ENCODE results near the gene CES2.

DNA sequence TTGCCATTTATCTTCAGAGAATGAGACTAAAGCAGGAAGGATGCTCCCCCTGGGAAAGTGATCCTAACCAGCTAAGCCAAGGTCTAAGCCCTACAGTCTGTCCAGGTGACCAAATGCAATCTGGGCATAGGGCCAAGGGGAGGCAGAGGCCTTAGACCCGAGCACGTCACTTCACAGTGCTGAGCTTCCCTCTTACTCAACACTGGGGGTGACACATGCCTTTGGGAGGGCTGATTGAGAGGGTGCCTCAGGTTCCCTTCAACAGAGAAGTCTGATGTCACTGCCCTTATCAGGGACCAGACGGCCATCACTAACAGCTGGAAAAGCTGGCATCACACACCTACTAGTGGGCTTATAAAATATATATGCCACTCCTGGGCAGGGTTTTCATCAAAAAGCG, 5.1 kb upstream of the CES2 start:
- TF ChIP-seq ZFX (IDR thresholded peaks at IDR 0.05) (no peak), SIN3A (IDR thresholded peaks at IDR 0.05; ENCODE audit: low read depth) (no peak), POLR2A (IDR thresholded peaks at IDR 0.05; ENCODE audit: borderline replicate concordance, extremely low read depth, insufficient read depth, insufficient read length) (no peak), JUND (IDR thresholded peaks at IDR 0.05) (no peak), EZH2 (IDR thresholded peaks at IDR 0.05) (no peak)
- TF ChIP-seq, protein P1, sequence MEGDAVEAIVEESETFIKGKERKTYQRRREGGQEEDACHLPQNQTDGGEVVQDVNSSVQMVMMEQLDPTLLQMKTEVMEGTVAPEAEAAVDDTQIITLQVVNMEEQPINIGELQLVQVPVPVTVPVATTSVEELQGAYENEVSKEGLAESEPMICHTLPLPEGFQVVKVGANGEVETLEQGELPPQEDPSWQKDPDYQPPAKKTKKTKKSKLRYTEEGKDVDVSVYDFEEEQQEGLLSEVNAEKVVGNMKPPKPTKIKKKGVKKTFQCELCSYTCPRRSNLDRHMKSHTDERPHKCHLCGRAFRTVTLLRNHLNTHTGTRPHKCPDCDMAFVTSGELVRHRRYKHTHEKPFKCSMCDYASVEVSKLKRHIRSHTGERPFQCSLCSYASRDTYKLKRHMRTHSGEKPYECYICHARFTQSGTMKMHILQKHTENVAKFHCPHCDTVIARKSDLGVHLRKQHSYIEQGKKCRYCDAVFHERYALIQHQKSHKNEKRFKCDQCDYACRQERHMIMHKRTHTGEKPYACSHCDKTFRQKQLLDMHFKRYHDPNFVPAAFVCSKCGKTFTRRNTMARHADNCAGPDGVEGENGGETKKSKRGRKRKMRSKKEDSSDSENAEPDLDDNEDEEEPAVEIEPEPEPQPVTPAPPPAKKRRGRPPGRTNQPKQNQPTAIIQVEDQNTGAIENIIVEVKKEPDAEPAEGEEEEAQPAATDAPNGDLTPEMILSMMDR (IDR thresholded peaks at IDR 0.05 in 2 of 3, conservative IDR thresholded peaks at IDR 0.05 in 1 of 3; ENCODE audit: borderline replicate concordance in 1 of 3, insufficient read depth in 1 of 3, low read depth in 2 of 3, low read length in 2 of 3): no peak
- TF ChIP-seq, protein P2, sequence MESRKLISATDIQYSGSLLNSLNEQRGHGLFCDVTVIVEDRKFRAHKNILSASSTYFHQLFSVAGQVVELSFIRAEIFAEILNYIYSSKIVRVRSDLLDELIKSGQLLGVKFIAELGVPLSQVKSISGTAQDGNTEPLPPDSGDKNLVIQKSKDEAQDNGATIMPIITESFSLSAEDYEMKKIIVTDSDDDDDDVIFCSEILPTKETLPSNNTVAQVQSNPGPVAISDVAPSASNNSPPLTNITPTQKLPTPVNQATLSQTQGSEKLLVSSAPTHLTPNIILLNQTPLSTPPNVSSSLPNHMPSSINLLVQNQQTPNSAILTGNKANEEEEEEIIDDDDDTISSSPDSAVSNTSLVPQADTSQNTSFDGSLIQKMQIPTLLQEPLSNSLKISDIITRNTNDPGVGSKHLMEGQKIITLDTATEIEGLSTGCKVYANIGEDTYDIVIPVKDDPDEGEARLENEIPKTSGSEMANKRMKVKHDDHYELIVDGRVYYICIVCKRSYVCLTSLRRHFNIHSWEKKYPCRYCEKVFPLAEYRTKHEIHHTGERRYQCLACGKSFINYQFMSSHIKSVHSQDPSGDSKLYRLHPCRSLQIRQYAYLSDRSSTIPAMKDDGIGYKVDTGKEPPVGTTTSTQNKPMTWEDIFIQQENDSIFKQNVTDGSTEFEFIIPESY (IDR thresholded peaks at IDR 0.05; ENCODE audit: extremely low read depth, insufficient replicate concordance, low read length): no peak

Measured in HCT116 (cell line).